ENCODE data around the gene PRPF19.

GRCh38 chr11:60849641-60850520, 56.5 kb downstream of the PRPF19 start:
- TF ChIP-seq SIN3A (conservative IDR thresholded peaks at IDR 0.05 in 1 of 2, IDR thresholded peaks at IDR 0.05 in 1 of 2; ENCODE audit: low read depth in 1 of 2, low read length in 2 of 2) (no peak), JUND (IDR thresholded peaks at IDR 0.05; ENCODE audit: low read length) (no peak), CTCF (IDR thresholded peaks at IDR 0.05; ENCODE audit: control extremely low read depth in 1 of 3, insufficient read depth in 1 of 3, low read depth in 1 of 3, low read length in 3 of 3) (no peak), TAF1 (IDR thresholded peaks at IDR 0.05; ENCODE audit: low read depth, low read length) (no peak), ZNF274 (IDR thresholded peaks at IDR 0.05; ENCODE audit: borderline replicate concordance, extremely low read depth, low read length) (no peak), BRCA1 (IDR thresholded peaks at IDR 0.05; ENCODE audit: low read depth, low read length) (no peak), TEAD4 (IDR thresholded peaks at IDR 0.05; ENCODE audit: low read depth, low read length) (no peak), JUN (IDR thresholded peaks at IDR 0.05; ENCODE audit: low read depth, low read length) (no peak), EGR1 (IDR thresholded peaks at IDR 0.05; ENCODE audit: borderline replicate concordance, low read depth, low read length) (no peak), SP2 (IDR thresholded peaks at IDR 0.05; ENCODE audit: low read length) (no peak)
